H9 (cell line): Measurements from ENCODE around the gene CD72. TPM values are rescaled to one million over a fixed set of nuclear protein-coding genes. Genes with fewer than 3 reads are reported as not detected.

ENCODE experiments used
- DNase-seq: peaks from one replicate; pipeline ENCODE4 v3.0.0-alpha.2; 2017
- H2AFZ ChIP-seq: one replicate; pipeline ENCODE4 v1.6.1; 2013; ENCODE audit warnings: mild to moderate bottlenecking, low read length, control low read depth, moderate library complexity
- H2AK5ac ChIP-seq: 2 replicates; pipeline ENCODE4 v1.6.1; 2013; ENCODE audit warnings: low read length, control low read depth, mixed read lengths; ENCODE audit not compliant: insufficient read length
- H2BK120ac ChIP-seq: one replicate; pipeline ENCODE4 v1.6.1; 2013; ENCODE audit warnings: low read depth, mild to moderate bottlenecking, low read length, control low read depth, inconsistent platforms; ENCODE audit not compliant: poor library complexity, severe bottlenecking
- H2BK12ac ChIP-seq: 2 replicates; pipeline ENCODE4 v1.6.1; 2013; ENCODE audit warnings: low read length, control low read depth, mixed read lengths, low read depth; ENCODE audit not compliant: insufficient read length
- H2BK15ac ChIP-seq: 2 replicates; pipeline ENCODE4 v1.6.1; 2013; ENCODE audit warnings: low read depth, low read length, control low read depth
- H2BK20ac ChIP-seq: one replicate; pipeline ENCODE4 v1.6.1; 2013; ENCODE audit warnings: low read depth, mild to moderate bottlenecking, low read length, control low read depth, inconsistent platforms; ENCODE audit not compliant: poor library complexity, severe bottlenecking
- H2BK5ac ChIP-seq: 2 replicates; pipeline ENCODE4 v1.6.1; 2013; ENCODE audit warnings: low read length, control low read depth, mixed read lengths; ENCODE audit not compliant: insufficient read length
- H3K14ac ChIP-seq: 2 replicates; pipeline ENCODE4 v1.6.1; 2013; ENCODE audit warnings: low read length, control low read depth; ENCODE audit not compliant: insufficient read depth
- H3K18ac ChIP-seq: 2 replicates; pipeline ENCODE4 v1.6.1; 2013; ENCODE audit warnings: low read depth, mild to moderate bottlenecking, mixed read lengths, low read length, control low read depth; ENCODE audit not compliant: insufficient read length
- H3K23ac ChIP-seq: 2 replicates; pipeline ENCODE4 v1.6.1; 2013; ENCODE audit warnings: low read length, control low read depth, mixed read lengths, low read depth; ENCODE audit not compliant: insufficient read length
- H3K23me2 ChIP-seq: 2 replicates; pipeline ENCODE4 v1.6.1; 2013; ENCODE audit warnings: low read depth, mild to moderate bottlenecking, mixed read lengths, low read length, control low read depth; ENCODE audit not compliant: insufficient read length, poor library complexity, severe bottlenecking
- H3K27ac ChIP-seq: 2 replicates; pipeline ENCODE4 v1.5.1; 2013; ENCODE audit warnings: low read length, control low read depth, mixed read lengths, low read depth; ENCODE audit not compliant: insufficient read length
- H3K27me3 ChIP-seq: 2 replicates; pipeline ENCODE4 v1.6.1; 2013; ENCODE audit warnings: low read length, control low read depth, inconsistent platforms; ENCODE audit not compliant: insufficient read depth
- H3K4ac ChIP-seq: 2 replicates; pipeline ENCODE4 v1.6.1; 2013; ENCODE audit warnings: low read depth, mild to moderate bottlenecking, control low read depth, inconsistent platforms, low read length, moderate library complexity
- H3K4me1 ChIP-seq: 2 replicates; pipeline ENCODE4 v1.6.1; 2013; ENCODE audit warnings: low read length, control low read depth, inconsistent platforms; ENCODE audit not compliant: insufficient read depth
- H3K4me2 ChIP-seq: 2 replicates; pipeline ENCODE4 v1.6.1; 2013; ENCODE audit warnings: low read length, control low read depth, mixed read lengths; ENCODE audit not compliant: insufficient read length, insufficient read depth
- H3K56ac ChIP-seq: 2 replicates; pipeline ENCODE4 v1.6.1; 2013; ENCODE audit warnings: low read depth, mild to moderate bottlenecking, mixed read lengths, low read length, control low read depth; ENCODE audit not compliant: insufficient read length
- H3K79me1 ChIP-seq: 2 replicates; pipeline ENCODE4 v1.6.1; 2013; ENCODE audit warnings: low read depth, mild to moderate bottlenecking, moderate library complexity, low read length, control low read depth, inconsistent platforms; ENCODE audit not compliant: insufficient read depth, poor library complexity, severe bottlenecking
- H3K79me2 ChIP-seq: 2 replicates; pipeline ENCODE4 v1.6.1; 2013; ENCODE audit warnings: low read length, control low read depth, inconsistent platforms; ENCODE audit not compliant: insufficient read depth
- H3K9ac ChIP-seq: 2 replicates; pipeline ENCODE4 v1.6.1; 2013; ENCODE audit warnings: low read length, control low read depth, mixed read lengths; ENCODE audit not compliant: insufficient read length; ENCODE audit errors: extremely low read depth
- H3K9me3 ChIP-seq: one replicate; pipeline ENCODE4 v1.6.1; 2013; ENCODE audit warnings: low read depth, low read length, inconsistent platforms; ENCODE audit not compliant: control insufficient read depth
- H3T11ph ChIP-seq: one replicate; pipeline ENCODE4 v1.6.1; 2013; ENCODE audit warnings: mild to moderate bottlenecking, low read length, control low read depth, inconsistent platforms
- H4K20me1 ChIP-seq: one replicate; pipeline ENCODE4 v1.6.1; 2013; ENCODE audit not compliant: control insufficient read depth, insufficient read length, insufficient read depth
- H4K5ac ChIP-seq: 2 replicates; pipeline ENCODE4 v1.6.1; 2013; ENCODE audit warnings: low read depth, mild to moderate bottlenecking, mixed read lengths, low read length, control low read depth; ENCODE audit not compliant: insufficient read length
- H4K8ac ChIP-seq: replicated peaks from 2 replicates; pipeline ENCODE4 v1.6.1; 2013; ENCODE audit warnings: low read length, control low read depth, mixed read lengths, low read depth; ENCODE audit not compliant: insufficient read length
- H4K91ac ChIP-seq: 2 replicates; pipeline ENCODE4 v1.6.1; 2013; ENCODE audit warnings: low read depth, mild to moderate bottlenecking, moderate library complexity, mixed read lengths, low read length, control low read depth; ENCODE audit not compliant: insufficient read length
- H3K27ac Mint-ChIP-seq, 3 experiments: 2 replicates in 2 of 3; 3 replicates in 1 of 3; pipeline ENCODE4 v1.8.0; 2020 to 2021; ENCODE audit warnings: mixed read lengths in 3 of 3, mild to moderate bottlenecking in 1 of 3, moderate library complexity in 1 of 3
- H3K27me3 Mint-ChIP-seq: 2 replicates; pipeline ENCODE4 v1.8.0; 2021; ENCODE audit warnings: low read depth, mild to moderate bottlenecking, moderate library complexity, mixed read lengths
- H3K36me3 Mint-ChIP-seq, 3 experiments: 2 replicates in 2 of 3; 3 replicates in 1 of 3; pipeline ENCODE4 v1.8.0; 2020 to 2021; ENCODE audit warnings: low read depth in 3 of 3, mixed read lengths in 3 of 3; ENCODE audit not compliant: insufficient read depth in 1 of 3
- H3K4me1 Mint-ChIP-seq, 2 experiments: 2 replicates each; pipeline ENCODE4 v1.8.0; 2020; ENCODE audit warnings: mixed read lengths in 2 of 2
- H3K4me3 Mint-ChIP-seq, 2 experiments: 2 replicates in 1 of 2; 3 replicates in 1 of 2; pipeline ENCODE4 v1.8.0; 2020 to 2021; ENCODE audit warnings: mild to moderate bottlenecking in 2 of 2, mixed read lengths in 2 of 2, moderate library complexity in 1 of 2
- H3K9me3 Mint-ChIP-seq, 2 experiments: 2 replicates in 1 of 2; 3 replicates in 1 of 2; pipeline ENCODE4 v1.8.0; 2020; ENCODE audit warnings: mild to moderate bottlenecking in 2 of 2, mixed read lengths in 2 of 2, moderate library complexity in 1 of 2
- WGBS: extraction: QIAGEN DNeasy Blood & Tissue Kit; methylation state at CpG from one replicate; pipeline ENCODE4 v1.1.7; 2013; ENCODE audit warnings: missing lambda C conversion rate, low lambda C conversion rate, mixed read lengths; ENCODE audit not compliant: insufficient read length; ENCODE audit errors: extremely low coverage; 5-methylcytosine and 5-hydroxymethylcytosine counted together
- microRNA-seq: library from miRNA; unstranded; fragments of <30 nt; microRNA quantifications from one replicate; pipeline ENCODE4, GENCODE V29; 2020; ENCODE audit warnings: borderline microRNAs expressed
- total RNA-seq: library from RNA; stranded (reverse); gene quantifications from 2 replicates; pipeline ENCODE4 v1.2.1, GENCODE V29; 2021
- TF ChIP-seq, protein P1 (sequence below): fragments of 200-600 bp; sonication (generic); conservative IDR thresholded peaks from 3 replicates; pipeline ENCODE4 v1.8.0; 2021; ENCODE audit warnings: antibody characterized with exemption, mild to moderate bottlenecking

The CD72 gene
- total RNA-seq, 1 experiment from 2014 or later: 3.9 TPM

DNA sequence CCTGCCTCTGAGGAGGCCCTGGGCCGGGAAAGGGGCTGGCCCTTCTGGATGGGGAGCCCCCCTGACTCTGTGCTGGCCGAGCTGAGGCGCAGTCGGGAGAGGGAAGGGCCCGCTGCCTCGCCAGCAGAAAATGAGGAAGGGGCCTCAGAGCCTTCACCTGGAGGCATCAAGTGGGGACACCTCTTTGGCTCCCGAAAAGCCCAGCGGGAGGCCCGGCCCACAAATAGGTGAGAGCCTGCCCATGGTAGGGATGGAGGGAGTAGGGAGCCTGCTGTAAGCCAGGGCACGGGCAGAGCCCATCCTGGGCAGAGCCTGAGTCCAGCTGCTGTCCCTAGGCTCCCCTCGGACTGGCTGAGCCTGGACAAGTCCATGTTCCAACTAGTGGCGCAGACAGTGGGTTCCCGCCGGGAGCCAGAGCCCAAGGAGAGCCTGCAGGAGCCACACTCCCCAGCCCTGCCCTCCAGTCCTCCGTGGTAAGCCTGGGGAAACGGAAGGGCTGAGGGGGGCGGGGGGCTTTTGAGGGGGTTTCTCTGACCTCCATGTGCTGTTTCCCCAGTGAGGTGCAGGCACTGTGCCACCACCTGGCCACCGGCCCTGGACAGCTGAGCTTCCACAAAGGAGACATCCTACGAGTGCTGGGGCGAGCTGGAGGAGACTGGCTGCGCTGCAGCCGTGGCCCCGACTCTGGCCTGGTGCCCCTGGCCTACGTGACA, 57.4 kb downstream of the CD72 start:
- Histone ChIP-seq H3K56ac (no peak overlapping the region), H4K91ac (no peak overlapping the region), H3K23me2 (no peaks in the 10 kb centered on the region), H2BK15ac (no peak overlapping the region), H4K5ac (no peak overlapping the region), H3K9ac (no peak overlapping the region), H3K14ac (no peak overlapping the region), H2BK12ac (no peak overlapping the region), H3K4ac (no peak overlapping the region), H3K79me1 (no peaks in the 10 kb centered on the region), H3K23ac (no peak overlapping the region), H4K20me1 (no peaks in the 10 kb centered on the region), H2BK20ac (no peak overlapping the region), H3K4me2 (no peak overlapping the region), H3K79me2 (no peaks in the 10 kb centered on the region), H3K27ac (no peak overlapping the region), H4K8ac (no peak overlapping the region), H2AK5ac (no peak overlapping the region), H3T11ph (no peak overlapping the region), H3K9me3 (no peaks in the 10 kb centered on the region), H2AFZ (no peak overlapping the region), H2BK5ac (no peak overlapping the region), H2BK120ac (no peak overlapping the region), H3K27me3 (no peaks in the 10 kb centered on the region), H3K18ac (no peak overlapping the region), H3K4me1 (no peaks in the 10 kb centered on the region)
- TF ChIP-seq, protein P1, sequence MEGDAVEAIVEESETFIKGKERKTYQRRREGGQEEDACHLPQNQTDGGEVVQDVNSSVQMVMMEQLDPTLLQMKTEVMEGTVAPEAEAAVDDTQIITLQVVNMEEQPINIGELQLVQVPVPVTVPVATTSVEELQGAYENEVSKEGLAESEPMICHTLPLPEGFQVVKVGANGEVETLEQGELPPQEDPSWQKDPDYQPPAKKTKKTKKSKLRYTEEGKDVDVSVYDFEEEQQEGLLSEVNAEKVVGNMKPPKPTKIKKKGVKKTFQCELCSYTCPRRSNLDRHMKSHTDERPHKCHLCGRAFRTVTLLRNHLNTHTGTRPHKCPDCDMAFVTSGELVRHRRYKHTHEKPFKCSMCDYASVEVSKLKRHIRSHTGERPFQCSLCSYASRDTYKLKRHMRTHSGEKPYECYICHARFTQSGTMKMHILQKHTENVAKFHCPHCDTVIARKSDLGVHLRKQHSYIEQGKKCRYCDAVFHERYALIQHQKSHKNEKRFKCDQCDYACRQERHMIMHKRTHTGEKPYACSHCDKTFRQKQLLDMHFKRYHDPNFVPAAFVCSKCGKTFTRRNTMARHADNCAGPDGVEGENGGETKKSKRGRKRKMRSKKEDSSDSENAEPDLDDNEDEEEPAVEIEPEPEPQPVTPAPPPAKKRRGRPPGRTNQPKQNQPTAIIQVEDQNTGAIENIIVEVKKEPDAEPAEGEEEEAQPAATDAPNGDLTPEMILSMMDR: no peak
- no peak overlapping the region for H3K27ac Mint-ChIP-seq
- WGBS: no CpG with 5 or more reads among the region's 24 CpGs
- peaks cover 8 to 16% of the 10 kb centered on the region in 2 experiments for H3K4me1 Mint-ChIP-seq
- DNase-seq: no peak
- no peaks in the 10 kb centered on the region for H3K27me3 Mint-ChIP-seq
- no peak overlapping the region for H3K4me3 Mint-ChIP-seq
- H3K9me3 Mint-ChIP-seq: no peaks in the 10 kb centered on the region
- H3K36me3 Mint-ChIP-seq: peaks cover 0 to 6% (median 0%) of the 10 kb centered on the region in 3 experiments; a peak in 4 of 7 replicates

Small RNA genes lying within 50 kb of the gene (microRNA-seq; reads per million reads assigned to microRNA genes)
- 0.46 reads per million for gene MIR4667

Other genes with a start within 250 kb of the CD72 start
- gene RUSC2, start 128.3 kb downstream of the CD72 start, total RNA-seq: 5.8 and 6.3 TPM in 2 replicates
- 28.1 and 28.6 TPM in 2 replicates for gene TESK1, start 13.2 kb downstream of the CD72 start, total RNA-seq
- gene SIT1, start 32.5 kb upstream of the CD72 start, total RNA-seq: 1.3 and 1.6 TPM in 2 replicates
- gene RMRP, start 39.6 kb upstream of the CD72 start, total RNA-seq: 18,417 and 20,652 TPM in 2 replicates
- gene CCDC107, start 39.9 kb upstream of the CD72 start, total RNA-seq: 11.3 and 12.0 TPM in 2 replicates
- gene ARHGEF39, start 46.8 kb upstream of the CD72 start, total RNA-seq: 21.6 and 24.4 TPM in 2 replicates
- gene CA9, start 55.5 kb upstream of the CD72 start, total RNA-seq: 0.94 and 1.9 TPM in 2 replicates
- 221 and 225 TPM in 2 replicates for gene TPM2, start 71.5 kb upstream of the CD72 start, total RNA-seq
- gene TLN1, start 113.8 kb upstream of the CD72 start, total RNA-seq: 102 and 103 TPM in 2 replicates
- 26.9 and 27.3 TPM in 2 replicates for gene CREB3, start 114.3 kb upstream of the CD72 start, total RNA-seq
- gene GBA2, start 130.8 kb upstream of the CD72 start, total RNA-seq: 90.7 and 103 TPM in 2 replicates
- gene RGP1, start 130.9 kb upstream of the CD72 start, total RNA-seq: 23.5 and 25.7 TPM in 2 replicates
- 0.83 and 0.97 TPM in 2 replicates for gene MSMP, start 135.9 kb upstream of the CD72 start, total RNA-seq
- 12.2 and 12.5 TPM in 2 replicates for gene NPR2, start 173.2 kb upstream of the CD72 start, total RNA-seq
- gene SPAG8, start 193.8 kb upstream of the CD72 start, total RNA-seq: 0.46 and 0.50 TPM in 2 replicates
- 30.9 and 35.9 TPM in 2 replicates for gene HINT2, start 196.6 kb upstream of the CD72 start, total RNA-seq
- not detected in 2 replicates for gene FAM221B, start 210.3 kb upstream of the CD72 start, total RNA-seq
- gene TMEM8B, start 210.8 kb upstream of the CD72 start, total RNA-seq: 7.9 and 9.3 TPM in 2 replicates